NCI-H1436 (cell line): ENCODE data around the gene WDR82.

Experiments used
- DNase-seq: peaks from one replicate; lab custom pipeline; 2025; lab: John Stamatoyannopoulos, UW

Gene WDR82

GRCh38 chr3:52254608-52255007 lies 23.8 kb downstream of the WDR82 start:
- DNase-seq: no peak

DNA sequence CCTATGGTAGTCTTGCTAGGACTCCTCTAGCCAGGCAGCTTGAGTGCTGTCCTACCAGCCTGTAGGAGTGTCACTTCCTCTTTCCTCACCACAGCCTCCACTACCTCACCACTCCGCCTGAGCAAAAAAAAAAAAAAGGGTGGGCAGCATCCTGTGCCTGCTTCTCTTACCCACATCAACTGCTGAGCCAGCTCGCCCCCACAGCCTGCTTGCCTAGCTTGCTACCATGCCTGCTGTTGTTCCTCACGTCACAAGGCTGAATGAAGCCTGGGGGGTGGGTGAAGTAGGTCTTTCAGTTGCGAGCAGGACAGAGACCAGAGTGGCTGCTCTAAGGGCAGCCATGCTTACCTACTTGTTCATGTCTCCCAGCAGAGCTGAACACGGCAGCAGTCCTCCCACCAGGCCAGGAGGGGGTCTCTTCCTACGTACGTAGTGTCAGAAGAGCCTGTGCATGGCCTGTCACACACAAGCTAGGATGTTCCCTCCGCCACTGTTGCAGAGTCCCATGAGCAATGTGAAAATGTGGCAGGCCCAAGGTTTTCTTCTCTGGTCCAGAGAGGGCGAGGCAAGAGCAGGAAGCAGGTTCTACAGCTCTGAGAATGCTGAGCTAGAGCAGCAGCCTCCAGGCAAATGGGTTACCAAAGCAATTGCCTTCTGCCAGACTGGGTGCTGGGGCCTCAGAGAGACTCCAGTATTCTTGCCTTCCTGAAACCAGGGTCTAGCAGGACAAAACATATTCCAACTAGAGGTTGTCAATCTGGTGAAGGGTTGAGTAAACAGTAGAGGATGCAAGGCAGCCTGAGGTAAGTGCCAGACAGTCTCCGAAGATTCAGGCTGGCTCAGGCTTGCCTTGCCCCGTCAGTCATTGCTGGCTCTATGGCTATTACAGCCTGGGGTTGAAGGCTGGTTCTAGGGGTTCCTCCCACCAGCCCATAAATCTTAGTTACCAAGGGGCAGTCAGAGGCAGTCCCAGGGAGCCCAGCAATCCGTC lies 24.8 kb downstream of the WDR82 start:
- no peak for DNase-seq

DNA sequence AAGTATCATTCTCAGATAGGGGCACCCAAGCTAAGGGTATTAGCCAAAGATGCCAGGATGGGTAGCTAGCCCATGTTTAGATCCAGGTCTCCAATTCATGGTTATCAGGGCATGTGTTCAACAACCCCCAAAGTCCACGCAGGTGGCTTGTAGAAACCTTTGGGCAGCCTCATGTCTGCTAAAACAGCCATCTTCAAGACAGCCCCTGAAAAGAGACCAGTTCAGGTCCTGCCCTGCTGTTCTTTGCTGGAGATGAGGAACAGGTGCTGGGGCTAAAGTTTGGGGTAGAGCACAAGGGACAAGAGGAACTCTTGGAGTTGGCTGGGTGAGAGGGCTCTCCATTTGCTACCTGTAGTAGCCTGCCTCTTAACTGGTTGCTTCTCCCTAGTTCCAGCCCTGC lies 28.3 kb downstream of the WDR82 start:
- no peak for DNase-seq

DNA sequence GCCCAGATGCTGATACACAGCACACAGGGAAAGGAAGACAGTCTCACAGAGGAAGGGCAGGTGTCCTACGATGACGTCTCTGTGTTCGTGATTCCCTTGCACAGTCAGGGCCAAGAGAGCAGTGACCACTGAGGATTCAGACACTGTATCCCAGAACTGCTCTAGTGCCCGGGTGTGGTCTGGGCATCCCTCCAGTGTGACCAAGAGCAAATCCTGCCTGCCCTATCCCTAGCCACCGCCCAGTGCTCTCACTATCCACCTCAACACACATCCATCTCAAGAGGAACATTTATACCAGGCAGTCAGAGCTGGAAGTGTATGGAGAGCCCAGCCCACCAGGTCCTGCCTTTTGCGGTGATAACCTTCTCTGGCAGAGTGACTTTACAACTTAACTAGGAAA lies 28.8 kb downstream of the WDR82 start:
- no peak for DNase-seq

- DNase-seq: no peak
Measured at GRCh38 chr3:52248816-52249547, 29.5 kb downstream of the WDR82 start.

DNA sequence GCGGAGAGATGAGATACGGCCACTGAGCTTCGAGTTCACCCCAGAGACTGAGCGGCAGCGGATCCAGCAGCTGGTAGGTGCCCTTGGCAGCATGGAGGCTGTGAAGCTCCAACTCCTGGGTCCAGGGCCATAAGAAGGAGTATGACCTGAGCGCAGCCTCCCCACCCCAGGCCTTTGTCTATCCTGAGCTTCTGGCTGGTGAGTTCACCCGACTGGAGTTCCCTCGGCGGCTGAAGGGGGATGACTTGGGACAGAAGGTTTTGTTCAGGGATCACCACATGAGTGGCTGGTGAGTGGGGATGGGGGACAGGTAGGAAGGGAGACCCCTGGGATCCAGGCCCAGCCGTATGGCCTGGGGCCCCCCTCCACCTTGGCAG lies 30.3 kb downstream of the WDR82 start:
- DNase-seq: no peak

DNA sequence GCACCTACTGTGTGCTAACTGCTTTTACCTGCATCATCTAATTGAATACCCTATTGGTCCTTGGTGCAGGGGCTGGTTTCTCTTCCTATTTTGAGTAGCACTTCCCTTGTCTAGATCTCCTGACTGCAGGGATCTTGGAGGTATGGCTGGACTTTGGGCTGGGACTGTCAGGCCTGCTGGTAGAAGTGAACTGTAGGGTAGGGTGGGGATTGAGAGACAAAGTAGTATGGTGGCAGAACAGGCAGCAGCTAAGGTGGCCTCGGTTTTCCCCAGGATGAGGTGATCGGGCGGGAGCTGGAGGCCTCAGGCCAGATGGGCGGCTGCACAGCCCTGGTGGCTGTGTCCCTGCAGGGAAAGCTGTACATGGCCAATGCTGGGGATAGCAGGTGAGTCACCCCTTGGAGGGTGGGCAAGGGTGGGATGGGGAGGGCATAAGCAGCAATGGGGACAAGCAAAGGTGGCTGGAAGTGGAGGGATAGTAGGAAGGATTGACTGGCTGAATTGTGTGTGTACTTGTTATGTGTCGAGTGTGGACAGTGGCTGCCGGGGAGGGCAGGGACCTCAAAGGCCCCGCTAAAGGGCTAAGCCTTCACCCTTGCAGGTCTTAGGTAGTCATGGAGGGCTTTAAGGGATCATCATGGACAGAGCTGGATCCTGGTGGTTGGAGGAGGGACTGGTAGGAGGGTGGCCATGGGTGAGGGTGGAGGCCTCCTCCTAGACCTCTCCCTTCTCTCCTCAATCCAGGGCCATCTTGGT lies 30.9 kb downstream of the WDR82 start:
- DNase-seq: no peak

GRCh38 chr3:52246728-52247408 lies 31.6 kb downstream of the WDR82 start:
- DNase-seq: no peak

DNA sequence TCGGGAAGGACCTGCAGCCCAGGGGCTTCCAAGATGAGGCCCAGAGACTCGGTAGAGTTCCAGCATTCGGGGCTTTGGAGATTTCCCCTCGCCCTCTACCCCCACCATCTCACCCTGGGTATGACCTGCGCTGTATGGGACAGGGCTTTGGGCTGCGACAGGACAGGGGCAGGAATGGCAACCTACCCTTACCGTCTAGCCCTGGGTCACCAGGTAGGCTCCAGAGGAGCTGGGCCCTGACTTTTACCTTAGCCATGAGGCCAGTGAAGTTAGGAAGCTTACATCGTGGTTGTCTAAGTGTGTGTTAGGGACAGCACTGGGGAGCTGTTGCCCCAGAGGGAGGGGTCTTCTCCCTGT lies 32.2 kb downstream of the WDR82 start:
- DNase-seq: no peak

DNA sequence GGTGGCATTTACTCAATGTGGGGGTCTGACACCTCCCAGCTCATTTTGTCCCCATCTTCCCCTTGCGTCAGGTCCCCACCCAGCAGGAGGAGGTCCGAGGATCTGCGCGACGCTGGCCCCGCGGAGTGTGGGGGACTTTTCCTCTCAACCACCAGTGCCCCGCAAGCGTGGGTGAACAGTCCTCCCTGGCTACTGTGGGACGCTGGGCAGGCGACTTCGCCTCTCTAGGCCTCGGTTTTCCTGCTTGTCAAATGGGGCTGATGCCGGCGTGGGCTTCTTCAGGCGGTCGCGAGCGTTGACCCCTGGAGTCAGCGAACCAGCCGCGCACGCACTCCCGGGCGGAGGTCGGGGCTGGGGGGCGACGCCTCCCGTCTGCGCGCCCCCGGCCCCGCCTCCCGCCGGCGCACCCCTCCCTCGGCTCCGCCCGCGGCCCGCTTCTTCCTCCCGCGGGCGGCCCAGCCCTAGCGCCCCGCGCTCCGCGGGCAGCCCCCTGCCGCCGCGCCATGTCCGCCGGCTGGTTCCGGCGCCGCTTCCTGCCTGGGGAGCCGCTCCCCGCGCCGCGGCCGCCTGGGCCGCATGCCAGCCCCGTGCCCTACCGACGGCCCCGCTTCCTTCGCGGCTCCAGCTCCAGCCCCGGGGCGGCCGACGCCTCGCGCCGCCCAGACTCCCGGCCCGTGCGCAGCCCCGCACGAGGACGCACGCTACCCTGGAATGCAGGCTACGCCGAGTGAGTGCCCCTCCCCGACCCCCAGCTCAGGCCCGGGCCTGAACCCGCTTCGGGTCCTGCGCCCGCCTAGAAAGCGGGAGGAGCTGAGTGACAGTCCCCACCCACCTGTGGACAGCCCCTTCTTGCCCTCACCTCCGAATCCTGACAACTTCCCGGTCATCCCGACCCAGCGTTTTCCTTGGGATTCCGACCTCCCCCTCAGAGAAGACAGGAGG lies 32.9 kb downstream of the WDR82 start, which contains the start of gene PPM1M:
Gene PPM1M, plus strand, starts transcription at position 438 of the 942 bp plus-strand sequence. Its CDS starts 66 bp downstream, at position 504.
- no peak for DNase-seq

- no peak for DNase-seq
Measured at GRCh38 chr3:52243791-52244628, 34.4 kb downstream of the WDR82 start.

DNA sequence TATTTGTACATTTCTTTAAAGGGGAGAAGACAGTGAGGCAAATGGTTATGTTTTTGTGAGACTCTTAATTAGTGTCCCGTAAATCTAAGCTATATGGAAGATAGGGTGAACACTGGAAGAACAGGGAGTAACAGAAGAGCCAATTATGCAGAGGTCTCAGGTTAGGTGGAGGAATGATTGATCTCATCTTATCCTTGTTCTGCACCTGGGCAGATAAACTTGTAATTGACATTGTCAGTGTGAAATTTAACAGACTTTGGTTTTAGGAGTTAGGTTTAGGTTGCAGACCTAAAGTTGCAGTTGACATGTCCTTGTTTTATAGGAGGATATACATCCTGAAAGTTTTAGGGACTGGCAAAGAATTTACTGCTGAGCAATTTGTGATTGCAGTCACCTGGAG lies 36.4 kb downstream of the WDR82 start:
- no peak for DNase-seq

GRCh38 chr3:52240886-52241370 lies 37.5 kb downstream of the WDR82 start:
- no peak for DNase-seq

- DNase-seq: no peak
Measured at GRCh38 chr3:52240059-52240885, 38.2 kb downstream of the WDR82 start.

DNA sequence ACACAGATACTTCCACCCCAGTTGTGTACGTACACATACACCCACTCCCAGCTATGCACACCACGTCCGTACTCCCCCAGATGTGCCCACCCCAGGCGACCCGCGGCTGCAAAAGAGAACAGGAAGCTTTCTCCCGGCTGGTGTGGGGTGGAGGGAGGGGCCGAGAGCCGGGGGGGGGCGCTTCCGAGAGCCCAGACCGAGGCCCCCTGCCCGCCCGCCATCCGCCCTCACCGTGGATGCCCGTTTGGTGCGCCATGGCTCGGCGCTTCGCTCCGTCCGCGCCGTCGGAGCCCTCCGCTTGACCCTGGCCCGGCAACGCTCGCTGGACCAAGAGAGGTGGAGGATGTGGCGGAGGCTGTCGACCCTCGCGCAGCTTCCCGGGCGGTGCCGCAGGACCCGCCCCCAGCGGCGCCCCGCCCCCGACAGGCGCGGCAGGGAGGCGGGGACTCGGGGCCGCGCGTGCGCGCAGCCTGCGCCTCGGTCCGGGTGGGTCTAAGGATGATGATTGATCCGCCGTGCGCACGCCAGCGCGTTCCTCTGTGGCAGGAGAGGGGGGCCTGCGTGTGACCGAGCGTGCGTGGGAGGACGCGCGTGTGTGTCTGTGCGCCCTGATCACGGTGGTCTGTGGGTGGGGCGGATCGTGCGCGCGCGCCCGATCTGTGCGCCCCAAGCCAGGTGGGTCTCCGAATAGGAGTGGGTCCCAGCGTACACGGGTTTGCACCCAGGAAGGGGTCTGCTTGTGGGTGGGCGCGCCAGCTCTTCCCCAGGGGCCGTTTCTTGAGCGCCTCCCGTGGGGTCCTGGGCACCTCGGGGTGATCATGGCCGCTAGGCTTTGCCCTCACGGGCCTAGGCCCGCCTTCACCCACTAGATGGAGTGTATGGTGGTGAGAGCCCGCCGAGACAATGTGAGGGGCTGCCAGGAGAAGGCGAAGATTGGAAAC lies 39.4 kb downstream of the WDR82 start, which contains the start of gene TWF2:
Gene TWF2, minus strand, starts transcription at position 398 of the 941 bp plus-strand sequence. Its CDS starts 142 bp downstream, at position 256.
- DNase-seq: peak; percentile 42

GRCh38 chr3:52238193-52238760 lies 40.2 kb downstream of the WDR82 start:
- DNase-seq: no peak

DNA sequence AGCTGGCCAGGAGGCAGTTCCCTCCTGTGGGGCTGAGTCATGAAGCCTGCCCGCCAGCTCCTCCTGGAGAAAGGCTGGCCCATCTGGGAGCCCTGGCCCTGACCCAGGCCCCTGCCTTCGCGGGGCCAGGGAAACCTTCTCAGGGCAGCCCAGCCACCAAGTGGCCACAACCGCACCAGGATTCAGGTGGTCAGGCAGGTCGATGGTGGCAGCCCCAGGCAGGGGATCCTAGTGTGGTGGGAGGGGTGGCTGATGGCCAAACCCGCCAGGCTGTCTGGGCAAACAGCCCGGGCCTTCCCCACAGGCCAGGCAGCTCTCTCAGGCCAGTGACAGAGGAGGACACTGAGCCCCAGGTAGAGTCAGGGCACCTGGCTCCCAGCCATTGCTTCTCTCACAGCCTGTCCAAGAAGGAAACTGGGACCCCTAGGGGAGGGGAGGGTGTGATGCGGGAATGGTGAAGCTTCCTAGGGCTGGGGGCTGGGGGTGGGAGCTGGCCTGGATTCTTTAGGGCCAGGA lies 40.7 kb downstream of the WDR82 start:
- no peak for DNase-seq
